Measurements from ENCODE around the gene TBPL2.

DNA sequence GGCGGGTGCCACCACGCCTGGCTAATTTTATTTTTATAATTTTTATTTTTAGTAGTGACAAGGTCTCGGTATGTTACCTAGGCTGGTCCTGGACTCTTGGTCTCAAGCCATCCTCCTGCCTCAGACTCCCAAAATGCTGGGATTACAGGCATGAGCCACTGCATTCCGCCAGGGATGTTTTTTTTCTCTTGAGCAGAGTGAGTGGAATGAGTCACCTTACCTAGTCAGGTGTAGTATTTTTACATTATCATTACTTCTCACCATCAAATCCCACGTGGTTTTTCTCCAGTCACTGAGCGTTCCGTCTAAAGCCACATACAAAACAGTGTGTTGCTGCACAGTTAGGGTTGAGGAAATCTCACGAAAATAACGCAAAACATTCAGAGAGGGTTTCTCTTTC, 870 bp upstream of the TBPL2 start:
- TF ChIP-seq FOXM1 (IDR thresholded peaks at IDR 0.05; ENCODE audit: borderline replicate concordance) (no peak), SUZ12 (IDR thresholded peaks at IDR 0.05) (no peak), ZNF384 (IDR thresholded peaks at IDR 0.05) (no peak), SP1 (IDR thresholded peaks at IDR 0.05) (no peak), ELF4 (IDR thresholded peaks at IDR 0.05) (no peak), BHLHE40 (IDR thresholded peaks at IDR 0.05; ENCODE audit: borderline replicate concordance) (no peak), HDGF (IDR thresholded peaks at IDR 0.05; ENCODE audit: borderline replicate concordance) (no peak), FOXA1 (IDR thresholded peaks at IDR 0.05) (no peak), L3MBTL2 (conservative IDR thresholded peaks at IDR 0.05) (no peak), TARDBP (IDR thresholded peaks at IDR 0.05) (no peak), NFRKB (IDR thresholded peaks at IDR 0.05) (no peak), LEF1 (IDR thresholded peaks at IDR 0.05; ENCODE audit: borderline replicate concordance) (no peak), ARNT (IDR thresholded peaks at IDR 0.05) (no peak)
- TF ChIP-seq, protein P1, sequence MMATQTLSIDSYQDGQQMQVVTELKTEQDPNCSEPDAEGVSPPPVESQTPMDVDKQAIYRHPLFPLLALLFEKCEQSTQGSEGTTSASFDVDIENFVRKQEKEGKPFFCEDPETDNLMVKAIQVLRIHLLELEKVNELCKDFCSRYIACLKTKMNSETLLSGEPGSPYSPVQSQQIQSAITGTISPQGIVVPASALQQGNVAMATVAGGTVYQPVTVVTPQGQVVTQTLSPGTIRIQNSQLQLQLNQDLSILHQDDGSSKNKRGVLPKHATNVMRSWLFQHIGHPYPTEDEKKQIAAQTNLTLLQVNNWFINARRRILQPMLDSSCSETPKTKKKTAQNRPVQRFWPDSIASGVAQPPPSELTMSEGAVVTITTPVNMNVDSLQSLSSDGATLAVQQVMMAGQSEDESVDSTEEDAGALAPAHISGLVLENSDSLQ (IDR thresholded peaks at IDR 0.05), result no peak

Measured in HEK293T (cell line).